Sigmoid colon (tissue), 3 donors: ENCODE data around the gene KCNK15.

Source experiments
- POLR2A ChIP-seq, 2 donors: fragments of 450-650 bp; IDR thresholded peaks; one replicate each; pipeline ENCODE4 v1.6.1; 2016; ENCODE audit warnings: antibody characterized with exemption in 2 of 2, mild to moderate bottlenecking in 2 of 2, moderate library complexity in 2 of 2
- TF ChIP-seq, protein P1 (sequence below), 4 experiments: fragments of 450-650 bp in 3 of 4; fragments of 200-600 bp in 1 of 4; IDR thresholded peaks; one replicate each; pipeline ENCODE4 v1.5.1; 2016 to 2019; ENCODE audit warnings: antibody characterized with exemption in 4 of 4, mild to moderate bottlenecking in 3 of 4, moderate library complexity in 2 of 4

DNA sequence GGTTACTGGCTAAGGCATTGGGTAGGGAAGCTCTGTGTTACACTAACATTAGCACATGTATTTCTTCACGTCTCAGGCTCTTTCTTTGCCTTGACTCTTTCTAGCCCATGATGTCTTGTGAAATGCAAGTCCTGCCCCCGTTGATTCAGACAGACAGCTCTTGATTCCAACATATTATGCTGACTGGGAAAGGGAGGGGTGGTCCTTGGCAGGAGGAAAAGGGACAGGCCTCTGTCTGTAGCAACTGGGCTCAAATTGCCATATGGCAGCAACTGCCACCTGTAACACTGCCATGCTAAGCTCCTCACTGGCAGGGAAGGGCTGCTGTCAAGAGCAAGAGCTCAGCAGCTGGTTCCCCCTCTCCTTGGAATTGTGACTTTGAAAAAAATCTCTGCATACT, 5.7 kb upstream of the KCNK15 start:
- no peak for TF ChIP-seq POLR2A (IDR thresholded peaks at IDR 0.05)
- TF ChIP-seq, protein P1, sequence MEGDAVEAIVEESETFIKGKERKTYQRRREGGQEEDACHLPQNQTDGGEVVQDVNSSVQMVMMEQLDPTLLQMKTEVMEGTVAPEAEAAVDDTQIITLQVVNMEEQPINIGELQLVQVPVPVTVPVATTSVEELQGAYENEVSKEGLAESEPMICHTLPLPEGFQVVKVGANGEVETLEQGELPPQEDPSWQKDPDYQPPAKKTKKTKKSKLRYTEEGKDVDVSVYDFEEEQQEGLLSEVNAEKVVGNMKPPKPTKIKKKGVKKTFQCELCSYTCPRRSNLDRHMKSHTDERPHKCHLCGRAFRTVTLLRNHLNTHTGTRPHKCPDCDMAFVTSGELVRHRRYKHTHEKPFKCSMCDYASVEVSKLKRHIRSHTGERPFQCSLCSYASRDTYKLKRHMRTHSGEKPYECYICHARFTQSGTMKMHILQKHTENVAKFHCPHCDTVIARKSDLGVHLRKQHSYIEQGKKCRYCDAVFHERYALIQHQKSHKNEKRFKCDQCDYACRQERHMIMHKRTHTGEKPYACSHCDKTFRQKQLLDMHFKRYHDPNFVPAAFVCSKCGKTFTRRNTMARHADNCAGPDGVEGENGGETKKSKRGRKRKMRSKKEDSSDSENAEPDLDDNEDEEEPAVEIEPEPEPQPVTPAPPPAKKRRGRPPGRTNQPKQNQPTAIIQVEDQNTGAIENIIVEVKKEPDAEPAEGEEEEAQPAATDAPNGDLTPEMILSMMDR (IDR thresholded peaks at IDR 0.05), result no peak
